H9 (cell line): ENCODE measurements around the gene SH2D2A. TPM values are rescaled to one million over a fixed set of nuclear protein-coding genes. Genes with fewer than 3 reads are reported as not detected.

Source experiments
- DNase-seq: peaks from one replicate; pipeline ENCODE4 v3.0.0-alpha.2; 2017
- H2AFZ ChIP-seq: one replicate; pipeline ENCODE4 v1.6.1; 2013; ENCODE audit warnings: mild to moderate bottlenecking, low read length, control low read depth, moderate library complexity
- H2AK5ac ChIP-seq: 2 replicates; pipeline ENCODE4 v1.6.1; 2013; ENCODE audit warnings: low read length, control low read depth, mixed read lengths; ENCODE audit not compliant: insufficient read length
- H2BK120ac ChIP-seq: one replicate; pipeline ENCODE4 v1.6.1; 2013; ENCODE audit warnings: low read depth, mild to moderate bottlenecking, low read length, control low read depth, inconsistent platforms; ENCODE audit not compliant: poor library complexity, severe bottlenecking
- H2BK12ac ChIP-seq: 2 replicates; pipeline ENCODE4 v1.6.1; 2013; ENCODE audit warnings: low read length, control low read depth, mixed read lengths, low read depth; ENCODE audit not compliant: insufficient read length
- H2BK15ac ChIP-seq: 2 replicates; pipeline ENCODE4 v1.6.1; 2013; ENCODE audit warnings: low read depth, low read length, control low read depth
- H2BK20ac ChIP-seq: one replicate; pipeline ENCODE4 v1.6.1; 2013; ENCODE audit warnings: low read depth, mild to moderate bottlenecking, low read length, control low read depth, inconsistent platforms; ENCODE audit not compliant: poor library complexity, severe bottlenecking
- H2BK5ac ChIP-seq: 2 replicates; pipeline ENCODE4 v1.6.1; 2013; ENCODE audit warnings: low read length, control low read depth, mixed read lengths; ENCODE audit not compliant: insufficient read length
- H3K14ac ChIP-seq: 2 replicates; pipeline ENCODE4 v1.6.1; 2013; ENCODE audit warnings: low read length, control low read depth; ENCODE audit not compliant: insufficient read depth
- H3K18ac ChIP-seq: 2 replicates; pipeline ENCODE4 v1.6.1; 2013; ENCODE audit warnings: low read depth, mild to moderate bottlenecking, mixed read lengths, low read length, control low read depth; ENCODE audit not compliant: insufficient read length
- H3K23ac ChIP-seq: 2 replicates; pipeline ENCODE4 v1.6.1; 2013; ENCODE audit warnings: low read length, control low read depth, mixed read lengths, low read depth; ENCODE audit not compliant: insufficient read length
- H3K23me2 ChIP-seq: 2 replicates; pipeline ENCODE4 v1.6.1; 2013; ENCODE audit warnings: low read depth, mild to moderate bottlenecking, mixed read lengths, low read length, control low read depth; ENCODE audit not compliant: insufficient read length, poor library complexity, severe bottlenecking
- H3K27ac ChIP-seq: 2 replicates; pipeline ENCODE4 v1.5.1; 2013; ENCODE audit warnings: low read length, control low read depth, mixed read lengths, low read depth; ENCODE audit not compliant: insufficient read length
- H3K27me3 ChIP-seq: 2 replicates; pipeline ENCODE4 v1.6.1; 2013; ENCODE audit warnings: low read length, control low read depth, inconsistent platforms; ENCODE audit not compliant: insufficient read depth
- H3K4ac ChIP-seq: 2 replicates; pipeline ENCODE4 v1.6.1; 2013; ENCODE audit warnings: low read depth, mild to moderate bottlenecking, control low read depth, inconsistent platforms, low read length, moderate library complexity
- H3K4me1 ChIP-seq: 2 replicates; pipeline ENCODE4 v1.6.1; 2013; ENCODE audit warnings: low read length, control low read depth, inconsistent platforms; ENCODE audit not compliant: insufficient read depth
- H3K4me2 ChIP-seq: 2 replicates; pipeline ENCODE4 v1.6.1; 2013; ENCODE audit warnings: low read length, control low read depth, mixed read lengths; ENCODE audit not compliant: insufficient read length, insufficient read depth
- H3K56ac ChIP-seq: 2 replicates; pipeline ENCODE4 v1.6.1; 2013; ENCODE audit warnings: low read depth, mild to moderate bottlenecking, mixed read lengths, low read length, control low read depth; ENCODE audit not compliant: insufficient read length
- H3K79me1 ChIP-seq: 2 replicates; pipeline ENCODE4 v1.6.1; 2013; ENCODE audit warnings: low read depth, mild to moderate bottlenecking, moderate library complexity, low read length, control low read depth, inconsistent platforms; ENCODE audit not compliant: insufficient read depth, poor library complexity, severe bottlenecking
- H3K79me2 ChIP-seq: 2 replicates; pipeline ENCODE4 v1.6.1; 2013; ENCODE audit warnings: low read length, control low read depth, inconsistent platforms; ENCODE audit not compliant: insufficient read depth
- H3K9ac ChIP-seq: 2 replicates; pipeline ENCODE4 v1.6.1; 2013; ENCODE audit warnings: low read length, control low read depth, mixed read lengths; ENCODE audit not compliant: insufficient read length; ENCODE audit errors: extremely low read depth
- H3K9me3 ChIP-seq: one replicate; pipeline ENCODE4 v1.6.1; 2013; ENCODE audit warnings: low read depth, low read length, inconsistent platforms; ENCODE audit not compliant: control insufficient read depth
- H3T11ph ChIP-seq: one replicate; pipeline ENCODE4 v1.6.1; 2013; ENCODE audit warnings: mild to moderate bottlenecking, low read length, control low read depth, inconsistent platforms
- H4K20me1 ChIP-seq: one replicate; pipeline ENCODE4 v1.6.1; 2013; ENCODE audit not compliant: control insufficient read depth, insufficient read length, insufficient read depth
- H4K5ac ChIP-seq: 2 replicates; pipeline ENCODE4 v1.6.1; 2013; ENCODE audit warnings: low read depth, mild to moderate bottlenecking, mixed read lengths, low read length, control low read depth; ENCODE audit not compliant: insufficient read length
- H4K8ac ChIP-seq: replicated peaks from 2 replicates; pipeline ENCODE4 v1.6.1; 2013; ENCODE audit warnings: low read length, control low read depth, mixed read lengths, low read depth; ENCODE audit not compliant: insufficient read length
- H4K91ac ChIP-seq: 2 replicates; pipeline ENCODE4 v1.6.1; 2013; ENCODE audit warnings: low read depth, mild to moderate bottlenecking, moderate library complexity, mixed read lengths, low read length, control low read depth; ENCODE audit not compliant: insufficient read length
- H3K27ac Mint-ChIP-seq, 3 experiments: 2 replicates in 2 of 3; 3 replicates in 1 of 3; pipeline ENCODE4 v1.8.0; 2020 to 2021; ENCODE audit warnings: mixed read lengths in 3 of 3, mild to moderate bottlenecking in 1 of 3, moderate library complexity in 1 of 3
- H3K27me3 Mint-ChIP-seq: 2 replicates; pipeline ENCODE4 v1.8.0; 2021; ENCODE audit warnings: low read depth, mild to moderate bottlenecking, moderate library complexity, mixed read lengths
- H3K36me3 Mint-ChIP-seq, 3 experiments: 2 replicates in 2 of 3; 3 replicates in 1 of 3; pipeline ENCODE4 v1.8.0; 2020 to 2021; ENCODE audit warnings: low read depth in 3 of 3, mixed read lengths in 3 of 3; ENCODE audit not compliant: insufficient read depth in 1 of 3
- H3K4me1 Mint-ChIP-seq, 2 experiments: 2 replicates each; pipeline ENCODE4 v1.8.0; 2020; ENCODE audit warnings: mixed read lengths in 2 of 2
- H3K4me3 Mint-ChIP-seq, 2 experiments: 2 replicates in 1 of 2; 3 replicates in 1 of 2; pipeline ENCODE4 v1.8.0; 2020 to 2021; ENCODE audit warnings: mild to moderate bottlenecking in 2 of 2, mixed read lengths in 2 of 2, moderate library complexity in 1 of 2
- H3K9me3 Mint-ChIP-seq, 2 experiments: 2 replicates in 1 of 2; 3 replicates in 1 of 2; pipeline ENCODE4 v1.8.0; 2020; ENCODE audit warnings: mild to moderate bottlenecking in 2 of 2, mixed read lengths in 2 of 2, moderate library complexity in 1 of 2
- CTCF ChIP-seq: fragments of 200-600 bp; sonication (generic); conservative IDR thresholded peaks from 3 replicates; pipeline ENCODE4 v1.8.0; 2021; ENCODE audit warnings: antibody characterized with exemption, mild to moderate bottlenecking
- WGBS: extraction: QIAGEN DNeasy Blood & Tissue Kit; methylation state at CpG from one replicate; pipeline ENCODE4 v1.1.7; 2013; ENCODE audit warnings: missing lambda C conversion rate, low lambda C conversion rate, mixed read lengths; ENCODE audit not compliant: insufficient read length; ENCODE audit errors: extremely low coverage; 5-methylcytosine and 5-hydroxymethylcytosine counted together
- total RNA-seq: library from RNA; stranded (reverse); gene quantifications from 2 replicates; pipeline ENCODE4 v1.2.1, GENCODE V29; 2021

SH2D2A gene
- total RNA-seq, 1 experiment from 2014 or later: 2.0 TPM

- no peak overlapping the region for H3K27ac Mint-ChIP-seq
- WGBS: no CpG with 5 or more reads among the region's 5 CpGs
- no peaks in the 10 kb centered on the region for H3K36me3 Mint-ChIP-seq
- Histone ChIP-seq H2BK15ac (no peak overlapping the region), H3K27ac (no peak overlapping the region), H3K14ac (no peak overlapping the region), H3K4ac (no peak overlapping the region), H3K79me2 (no peaks in the 10 kb centered on the region), H3T11ph (no peak overlapping the region), H3K23me2 (no peaks in the 10 kb centered on the region), H3K9me3 (no peaks in the 10 kb centered on the region), H2AFZ (no peak overlapping the region), H2BK120ac (no peak overlapping the region), H2BK5ac (no peak overlapping the region), H3K18ac (no peak overlapping the region), H2BK12ac (no peak overlapping the region), H2BK20ac (no peak overlapping the region), H4K8ac (no peak overlapping the region), H3K79me1 (no peaks in the 10 kb centered on the region), H3K4me2 (no peak overlapping the region), H2AK5ac (no peak overlapping the region), H4K5ac (no peak overlapping the region), H3K4me1 (no peaks in the 10 kb centered on the region), H3K9ac (no peak overlapping the region), H3K27me3 (peaks cover 3% of the 10 kb centered on the region; the same call in 1 of the 2 replicates), H4K20me1 (no peaks in the 10 kb centered on the region), H3K56ac (no peak overlapping the region), H4K91ac (no peak overlapping the region), H3K23ac (no peak overlapping the region)
- H3K4me1 Mint-ChIP-seq: peaks cover 0 to 5% of the 10 kb centered on the region in 2 experiments; a peak in 2 of 4 replicates
- H3K4me3 Mint-ChIP-seq: no peak overlapping the region
- peaks cover 73% of the 10 kb centered on the region for H3K27me3 Mint-ChIP-seq
- H3K9me3 Mint-ChIP-seq: no peaks in the 10 kb centered on the region
- peak; percentile 25; the same call in 2 of the 3 replicates for TF ChIP-seq CTCF
- DNase-seq: no peak
Observed at GRCh38 chr1:156832434-156832833, 15.8 kb upstream of the SH2D2A start.
